Fibroblast of villous mesenchyme (primary cell): ENCODE data around the gene PIP5K1C. TPM values are rescaled to one million over a fixed set of nuclear protein-coding genes. Genes with fewer than 3 reads are reported as not detected.

Source experiments
- total RNA-seq: library from RNA; depleted of rRNA; stranded (reverse); fragments of >200 nt; gene quantifications from 2 replicates; pipeline ENCODE4 v1.2.3, GENCODE V29; 2012

The PIP5K1C gene
- total RNA-seq, 1 donor = 46.2 TPM

Other genes with a start within 250 kb of the PIP5K1C start
- not detected in 2 replicates for gene SMIM24, start 219.9 kb downstream of the PIP5K1C start, total RNA-seq
- not detected in 2 replicates for gene SMIM44, start 217.0 kb downstream of the PIP5K1C start, total RNA-seq
- 10.4 and 11.6 TPM in 2 replicates for gene DOHH, start 199.8 kb downstream of the PIP5K1C start, total RNA-seq
- 37.6 and 40.3 TPM in 2 replicates for gene FZR1, start 194.2 kb downstream of the PIP5K1C start, total RNA-seq
- gene TEKTIP1, start 161.3 kb downstream of the PIP5K1C start, total RNA-seq = not detected in 2 replicates
- gene MFSD12, start 142.9 kb downstream of the PIP5K1C start, total RNA-seq = 137 and 139 TPM in 2 replicates
- 72.5 and 124 TPM in 2 replicates for gene HMG20B, start 127.5 kb downstream of the PIP5K1C start, total RNA-seq
- gene GIPC3, start 115.0 kb downstream of the PIP5K1C start, total RNA-seq = 0.32 and 0.43 TPM in 2 replicates
- gene TBXA2R, start 93.6 kb downstream of the PIP5K1C start, total RNA-seq = 4.3 and 4.8 TPM in 2 replicates
- 17.7 and 24.8 TPM in 2 replicates for gene CACTIN, start 73.7 kb downstream of the PIP5K1C start, total RNA-seq
- not detected in 2 replicates for gene TJP3, start 7.9 kb upstream of the PIP5K1C start, total RNA-seq
- gene APBA3, start 61.2 kb upstream of the PIP5K1C start, total RNA-seq = 19.4 and 22.2 TPM in 2 replicates
- 48.4 and 64.1 TPM in 2 replicates for gene MRPL54, start 62.2 kb upstream of the PIP5K1C start, total RNA-seq
- not detected in 2 replicates for gene RAX2, start 71.8 kb upstream of the PIP5K1C start, total RNA-seq
- gene MATK, start 85.9 kb upstream of the PIP5K1C start, total RNA-seq = not detected in 2 replicates
- not detected in 2 replicates for gene ZFR2, start 168.6 kb upstream of the PIP5K1C start, total RNA-seq
- 0.32 and 0.43 TPM in 2 replicates for gene ATCAY, start 180.2 kb upstream of the PIP5K1C start, total RNA-seq
- not detected in 2 replicates for gene NMRK2, start 232.6 kb upstream of the PIP5K1C start, total RNA-seq